ENCODE measurements around the gene PSENEN.
A peak's percentile ranks its signal among the peaks of the same experiment; 100 is the strongest.

PSENEN gene

DNA sequence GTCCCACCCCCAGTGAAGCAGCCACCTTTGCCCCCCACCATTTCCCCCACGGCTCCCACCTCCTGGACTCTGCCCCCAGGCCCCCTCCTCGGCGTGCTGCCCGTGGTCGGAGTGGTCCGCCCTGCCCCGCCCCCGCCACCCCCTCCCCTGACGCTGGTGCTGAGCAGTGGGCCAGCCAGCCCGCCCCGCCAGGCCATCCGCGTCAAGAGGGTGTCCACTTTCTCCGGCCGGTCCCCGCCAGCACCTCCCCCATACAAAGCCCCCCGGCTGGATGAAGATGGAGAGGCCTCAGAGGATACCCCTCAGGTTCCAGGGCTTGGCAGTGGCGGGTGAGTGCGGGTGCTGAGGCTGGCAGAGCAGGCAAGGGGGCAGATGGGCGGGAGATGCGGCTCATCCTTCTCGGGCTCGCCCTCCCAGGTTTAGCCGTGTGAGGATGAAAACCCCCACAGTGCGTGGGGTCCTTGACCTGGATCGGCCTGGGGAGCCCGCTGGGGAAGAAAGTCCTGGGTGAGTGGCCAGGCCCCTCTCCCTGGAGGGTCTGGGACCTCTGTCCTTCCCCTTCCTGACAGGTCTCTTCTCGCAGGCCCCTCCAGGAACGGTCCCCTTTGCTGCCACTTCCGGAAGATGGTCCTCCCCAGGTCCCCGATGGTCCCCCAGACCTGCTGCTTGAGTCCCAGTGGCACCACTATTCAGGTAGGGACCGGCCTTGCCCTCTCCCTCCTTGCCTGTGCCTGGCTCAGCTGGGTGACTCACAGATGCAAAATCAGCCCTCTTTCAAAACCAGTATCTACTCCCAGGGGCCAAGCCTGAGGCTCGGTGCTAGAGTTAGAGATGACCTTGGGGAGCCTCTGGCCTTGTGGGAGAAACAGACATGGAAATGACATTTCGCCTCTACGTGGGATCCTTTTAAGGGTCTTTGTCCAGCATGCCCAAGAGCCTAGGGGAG lies 12.0 kb upstream of the PSENEN start (continued):
- TF ChIP-seq ZNF324 (tag by site-specific recombination; IDR thresholded peaks at IDR 0.05) (no peak), ZNF221 (tag by site-specific recombination; IDR thresholded peaks at IDR 0.05; ENCODE audit: borderline replicate concordance) (no peak), ZNF37A (tag by site-specific recombination; IDR thresholded peaks at IDR 0.05) (no peak), TCF7L2 (IDR thresholded peaks at IDR 0.05; ENCODE audit: borderline replicate concordance, low read depth, low read length) (no peak), ZNF423 (tag by site-specific recombination; IDR thresholded peaks at IDR 0.05) (no peak), ZBTB7A (tag by site-specific recombination; IDR thresholded peaks at IDR 0.05; ENCODE audit: low read depth) (no peak), ZNF76 (tag by site-specific recombination; IDR thresholded peaks at IDR 0.05; ENCODE audit: borderline replicate concordance, low read depth) (no peak), EGR2 (tag by site-specific recombination; IDR thresholded peaks at IDR 0.05; ENCODE audit: low read depth) (no peak)

DNA sequence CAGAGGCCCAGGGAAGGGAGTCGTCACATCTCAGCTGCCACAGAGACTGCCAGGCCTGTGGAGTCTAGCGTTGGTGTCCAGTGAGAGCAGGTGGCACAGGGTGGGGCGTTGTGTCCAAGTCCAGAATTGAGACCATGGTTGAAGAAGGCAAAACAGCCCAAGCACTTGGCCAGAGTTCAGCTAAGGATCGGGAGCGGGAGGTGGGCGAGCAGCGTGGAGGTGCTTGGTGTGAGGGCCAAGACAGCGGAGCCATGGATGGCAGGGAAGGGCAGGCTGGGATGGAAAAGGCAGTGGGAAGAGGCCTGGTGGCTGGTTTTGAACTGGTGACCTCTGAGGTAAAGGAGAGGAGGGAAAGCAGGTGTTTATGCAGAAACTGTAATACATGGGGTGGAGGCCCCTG lies 11.2 kb upstream of the PSENEN start:
- peak overlapping the region; percentile 5; the same call in 1 of the 2 replicates for H3K27ac ChIP-seq (ENCODE audit: extremely low read depth, low read depth, low read length)
- peaks cover 95% of the 10 kb centered on the region in 2 experiments for H3K36me3 ChIP-seq (ENCODE audit: control insufficient read depth in 2 of 2, insufficient read depth in 1 of 2, low read length in 2 of 2)
- no peaks in the 10 kb centered on the region for H3K9me3 ChIP-seq (ENCODE audit: control insufficient read depth, insufficient read depth, low read depth, low read length)
- no peaks in the 10 kb centered on the region for H3K4me1 ChIP-seq (ENCODE audit: control insufficient read depth, insufficient read depth, low read length)
- TF ChIP-seq BCL11A (tag by site-specific recombination; IDR thresholded peaks at IDR 0.05; ENCODE audit: low read depth) (0 out of 2 replicates have a peak, but pooled peaks have one; percentile 50), ZBTB48 (tag by site-specific recombination; IDR thresholded peaks at IDR 0.05) (peak; percentile 34; the same call in 1 of the 2 replicates), ZFHX2 (tag by site-specific recombination; conservative IDR thresholded peaks at IDR 0.05) (no peak), ZNF76 (tag by site-specific recombination; IDR thresholded peaks at IDR 0.05; ENCODE audit: borderline replicate concordance, low read depth) (no peak)
- TF ChIP-seq, protein P1, sequence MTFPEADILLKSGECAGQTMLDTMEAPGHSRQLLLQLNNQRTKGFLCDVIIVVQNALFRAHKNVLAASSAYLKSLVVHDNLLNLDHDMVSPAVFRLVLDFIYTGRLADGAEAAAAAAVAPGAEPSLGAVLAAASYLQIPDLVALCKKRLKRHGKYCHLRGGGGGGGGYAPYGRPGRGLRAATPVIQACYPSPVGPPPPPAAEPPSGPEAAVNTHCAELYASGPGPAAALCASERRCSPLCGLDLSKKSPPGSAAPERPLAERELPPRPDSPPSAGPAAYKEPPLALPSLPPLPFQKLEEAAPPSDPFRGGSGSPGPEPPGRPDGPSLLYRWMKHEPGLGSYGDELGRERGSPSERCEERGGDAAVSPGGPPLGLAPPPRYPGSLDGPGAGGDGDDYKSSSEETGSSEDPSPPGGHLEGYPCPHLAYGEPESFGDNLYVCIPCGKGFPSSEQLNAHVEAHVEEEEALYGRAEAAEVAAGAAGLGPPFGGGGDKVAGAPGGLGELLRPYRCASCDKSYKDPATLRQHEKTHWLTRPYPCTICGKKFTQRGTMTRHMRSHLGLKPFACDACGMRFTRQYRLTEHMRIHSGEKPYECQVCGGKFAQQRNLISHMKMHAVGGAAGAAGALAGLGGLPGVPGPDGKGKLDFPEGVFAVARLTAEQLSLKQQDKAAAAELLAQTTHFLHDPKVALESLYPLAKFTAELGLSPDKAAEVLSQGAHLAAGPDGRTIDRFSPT (tag by site-specific recombination; IDR thresholded peaks at IDR 0.05) = 0 out of 2 replicates have a peak, but pooled peaks have one; percentile 38
- ChIA-PET POLR2A (interaction anchor here (3.2 to 7.7 kb wide), 3 partner anchors 8 to 14 kb away, joined by 12 to 204 read pairs (median 28); partner anchors contain the start of genes LIN37, PSENEN and U2AF1L4), CTCF (interaction anchor here (0.5 to 0.6 kb wide), 2 partner anchors 39 to 40 kb away, joined by 3 to 6 read pairs; no protein-coding TSS in a partner anchor)
- H3K4me3 ChIP-seq (ENCODE audit: low read depth, low read length) = no peak overlapping the region

DNA sequence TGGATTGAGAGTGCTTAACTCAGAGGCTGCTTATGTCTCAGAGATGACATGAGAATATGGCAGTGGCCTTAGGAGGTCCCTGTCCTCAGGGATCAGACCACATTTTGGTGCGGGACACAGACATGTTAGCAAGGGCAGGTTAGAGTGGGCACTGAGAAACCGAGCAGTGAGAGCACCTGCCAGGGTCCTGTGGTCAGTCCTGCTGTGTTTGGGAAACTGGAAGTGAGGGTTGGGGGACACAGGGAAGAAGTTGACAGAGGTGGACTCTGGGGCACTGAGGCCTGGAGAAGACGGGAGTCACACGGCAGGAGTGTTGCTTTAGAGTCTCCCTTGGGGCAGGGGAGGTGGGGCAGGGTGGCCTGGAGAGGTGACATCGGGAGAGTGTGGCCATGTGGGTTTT lies 10.6 kb upstream of the PSENEN start:
- Histone ChIP-seq H3K4me3 (ENCODE audit: low read depth, low read length) (no peak overlapping the region), H3K36me3 (ENCODE audit: control insufficient read depth in 2 of 2, insufficient read depth in 1 of 2, low read length in 2 of 2) (peaks cover 89 to 93% of the 10 kb centered on the region in 2 experiments), H3K4me1 (ENCODE audit: control insufficient read depth, insufficient read depth, low read length) (peaks cover 1% of the 10 kb centered on the region), H3K9me3 (ENCODE audit: control insufficient read depth, insufficient read depth, low read depth, low read length) (no peaks in the 10 kb centered on the region), H3K27ac (ENCODE audit: extremely low read depth, low read depth, low read length) (0 out of 2 replicates have a peak overlapping the region, but pooled peaks have one; percentile 5)
- TF ChIP-seq ZNF623 (tag by site-specific recombination; IDR thresholded peaks at IDR 0.05) = peak; percentile 82
- no peak for TF ChIP-seq SCRT1 (tag by site-specific recombination; IDR thresholded peaks at IDR 0.05; ENCODE audit: borderline replicate concordance)
- POLR2A ChIA-PET = interaction anchor here (3.2 to 7.7 kb wide), 3 partner anchors 9 to 13 kb away, joined by 12 to 204 read pairs (median 28); partner anchors contain the start of genes LIN37, PSENEN and U2AF1L4
- CTCF ChIA-PET = interaction anchor here (0.6 kb wide), 1 partner anchor 38 kb away, joined by 3 read pairs; no protein-coding TSS in a partner anchor
